SW 1271 (cell line): ENCODE data around the gene TRMT1L.

Source experiments
- DNase-seq, 2 experiments: peaks; one replicate each; lab custom pipeline; 2025; lab: John Stamatoyannopoulos, UW

TRMT1L gene

GRCh38 chr1:185129708-185130107, 27.0 kb downstream of the TRMT1L start:
- no peak for DNase-seq

- DNase-seq, result no peak
These were observed 44.4 kb downstream of the TRMT1L start for GRCh38 chr1:185112356-185112755.

DNA sequence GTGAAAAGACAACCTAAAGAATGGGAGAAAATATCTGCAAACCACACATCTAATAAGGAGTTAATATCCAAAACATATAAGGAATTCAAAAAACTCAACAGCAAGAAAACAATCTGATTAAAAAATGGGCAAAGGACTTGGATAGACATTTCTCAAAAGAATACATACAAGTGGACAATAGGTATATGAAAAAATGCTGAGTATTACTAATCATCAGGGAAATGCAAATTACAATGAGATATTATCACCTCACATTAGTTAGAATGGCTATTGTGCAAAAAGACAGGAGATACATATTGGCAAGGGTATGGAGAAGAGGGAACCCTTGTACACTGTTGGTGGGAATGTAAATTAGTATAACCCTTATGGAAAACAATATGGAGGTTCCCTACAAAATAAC, 44.9 kb downstream of the TRMT1L start:
- no peak for DNase-seq

- DNase-seq, result no peak
These were observed 46.6 kb downstream of the TRMT1L start for GRCh38 chr1:185110145-185110544.

GRCh38 chr1:185108321-185108720, 48.4 kb downstream of the TRMT1L start:
- DNase-seq, result no peak

DNA sequence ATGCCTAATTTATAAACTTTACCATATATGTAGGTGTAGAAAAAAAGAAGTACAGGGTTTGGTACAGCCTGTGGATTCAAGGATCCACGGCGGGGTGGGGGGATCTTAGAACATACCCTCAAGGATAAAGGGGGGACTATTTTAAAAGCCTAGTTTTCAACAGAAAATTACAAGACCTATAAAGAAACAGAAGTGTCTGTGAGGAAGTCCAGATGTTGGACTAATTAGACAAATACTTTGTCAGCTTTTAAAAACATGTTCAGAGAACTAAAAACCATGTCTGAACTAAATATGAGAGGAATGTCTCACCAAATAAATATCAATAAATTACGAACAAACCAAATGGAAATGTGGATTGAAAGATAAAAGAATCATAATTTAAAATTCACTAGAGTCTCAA, 51.6 kb downstream of the TRMT1L start:
- no peak for DNase-seq

GRCh38 chr1:185104083-185104482, 52.7 kb downstream of the TRMT1L start:
- DNase-seq, result no peak

- no peak for DNase-seq
These were observed 60.2 kb downstream of the TRMT1L start for GRCh38 chr1:185096531-185096930.

DNA sequence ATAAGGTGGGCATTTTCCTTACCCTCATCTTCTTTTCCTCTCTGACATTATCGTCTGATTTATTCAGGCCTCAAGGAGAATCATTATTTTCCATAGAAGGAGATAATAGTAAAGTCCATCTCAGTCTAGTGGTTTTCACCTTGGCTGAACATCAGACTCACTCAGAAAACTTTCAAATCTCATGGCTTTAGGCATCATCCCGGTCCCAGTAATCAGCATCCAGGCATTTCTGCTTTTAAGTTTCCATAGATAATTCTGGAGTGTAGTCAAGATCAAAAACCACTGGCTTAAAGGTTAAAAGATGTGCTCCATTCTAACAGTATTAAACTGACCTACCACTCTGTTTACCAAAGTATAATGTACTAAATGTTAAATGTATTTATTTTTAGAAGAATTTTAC, 62.0 kb downstream of the TRMT1L start:
- no peak for DNase-seq

- no peak for DNase-seq
These were observed 65.3 kb downstream of the TRMT1L start for GRCh38 chr1:185091480-185091879.

DNA sequence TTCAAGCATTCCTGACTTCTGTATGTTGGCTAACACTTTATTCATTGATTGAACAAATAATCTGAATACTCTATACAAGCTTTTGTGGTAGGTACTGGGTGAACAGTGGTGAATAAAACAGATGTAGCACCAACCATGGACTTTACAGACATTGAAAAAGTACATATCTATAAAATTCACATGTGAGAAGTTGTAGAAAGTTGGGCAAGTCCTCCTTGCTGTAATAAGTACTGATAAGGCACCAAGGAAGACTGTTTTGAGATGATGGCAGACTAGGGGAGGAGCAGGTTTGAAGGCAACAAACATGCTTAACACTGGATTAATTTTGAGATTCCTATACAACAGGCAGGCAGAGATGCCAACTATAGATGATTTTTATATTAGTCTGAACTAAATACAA, 69.0 kb downstream of the TRMT1L start:
- no peak for DNase-seq

GRCh38 chr1:185087101-185087500, 69.7 kb downstream of the TRMT1L start:
- no peak for DNase-seq

GRCh38 chr1:185083818-185084217, 72.9 kb downstream of the TRMT1L start:
- DNase-seq, result no peak

DNA sequence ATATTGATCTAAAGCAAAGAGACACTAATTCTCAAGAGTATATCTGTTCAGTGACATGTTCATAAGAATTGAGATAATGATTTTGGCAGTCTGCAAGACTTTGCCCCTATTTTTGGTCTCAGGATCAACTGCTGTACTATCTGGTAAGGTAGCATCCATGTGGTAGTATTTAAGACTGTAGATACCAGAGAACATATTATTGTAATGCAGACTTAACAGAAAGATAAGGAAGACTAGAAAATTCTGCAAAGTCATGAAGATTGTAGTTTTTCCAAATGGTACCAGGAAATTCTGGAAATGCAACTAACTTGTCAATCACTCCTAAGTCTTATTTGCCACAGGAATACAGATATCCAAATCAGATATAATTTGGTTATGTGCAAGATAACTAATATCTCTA, 76.3 kb downstream of the TRMT1L start:
- no peak for DNase-seq

DNA sequence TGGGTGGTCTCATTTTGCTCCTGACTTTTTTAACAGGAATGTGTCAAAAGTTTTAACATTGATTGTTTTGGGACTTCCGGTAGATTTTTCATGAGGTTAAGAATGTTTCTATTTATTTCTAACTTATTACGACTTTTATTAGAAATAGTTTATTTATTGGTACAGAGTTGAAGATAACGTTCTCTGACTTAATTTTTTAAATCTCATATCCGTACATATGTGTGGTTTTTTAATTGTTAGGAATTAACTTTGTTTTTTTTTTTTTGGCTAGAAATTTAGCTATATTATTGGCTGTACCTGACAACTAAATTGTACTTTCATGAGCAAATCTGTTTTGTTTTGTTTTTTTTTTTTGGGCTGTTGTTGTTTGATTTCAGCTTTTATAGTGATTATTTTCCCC, 79.4 kb downstream of the TRMT1L start:
- no peak for DNase-seq

GRCh38 chr1:185075476-185075875, 81.3 kb downstream of the TRMT1L start:
- no peak for DNase-seq

DNA sequence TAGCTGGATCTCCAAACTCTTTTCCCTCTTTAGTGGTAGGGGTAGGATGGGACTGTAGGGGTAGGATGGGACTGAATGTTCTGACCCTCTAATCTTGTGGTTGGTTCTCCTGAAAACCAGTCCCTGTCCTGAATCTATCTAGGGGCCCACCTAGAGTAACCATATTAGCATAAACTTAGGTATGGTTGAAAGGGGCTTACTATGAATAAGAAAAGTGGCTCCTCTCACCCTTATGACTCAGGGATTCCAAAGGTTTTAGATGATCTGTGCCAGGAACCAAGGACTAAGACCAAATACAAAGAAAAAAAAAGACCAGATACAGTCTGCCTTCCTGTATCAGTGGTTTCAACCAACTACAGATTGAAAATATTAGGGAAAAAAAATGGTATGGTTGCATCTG, 82.4 kb downstream of the TRMT1L start:
- DNase-seq, result no peak

- no peak for DNase-seq
These were observed 83.0 kb downstream of the TRMT1L start for GRCh38 chr1:185073725-185074124.

- no peak for DNase-seq
These were observed 86.7 kb downstream of the TRMT1L start for GRCh38 chr1:185070051-185070450.

GRCh38 chr1:185069202-185069772, 87.5 kb downstream of the TRMT1L start:
- no peak for DNase-seq

- DNase-seq, result no peak
These were observed 88.4 kb downstream of the TRMT1L start for GRCh38 chr1:185068341-185068740.
